ENCODE results near the gene PEX11G. TPM values are rescaled to one million over a fixed set of nuclear protein-coding genes. Genes with fewer than 3 reads are reported as not detected.

PEX11G gene
- polyA plus RNA-seq, 1 donor from 2014 or later, result 1.3 TPM

GRCh38 chr19:7516333-7516732, 27.5 kb upstream of the PEX11G start:
- H3K9ac ChIP-seq (ENCODE audit: low read length), result peak overlapping the region; percentile 92
- H3K36me3 ChIP-seq (ENCODE audit: insufficient read depth, low read length), result no peaks in the 10 kb centered on the region
- H3K27me3 ChIP-seq (ENCODE audit: insufficient read depth, low read depth, low read length), result no peaks in the 10 kb centered on the region
- no peaks in the 10 kb centered on the region for H4K20me1 ChIP-seq (ENCODE audit: insufficient read depth)
- H3K9me3 ChIP-seq (ENCODE audit: low read length), result no peaks in the 10 kb centered on the region
- no peak for TF ChIP-seq SMC3 (conservative IDR thresholded peaks at IDR 0.05; ENCODE audit: poor library complexity)
- TF ChIP-seq TAF1 (IDR thresholded peaks at IDR 0.05; ENCODE audit: low read depth), result no peak
- no peak for TF ChIP-seq RAD21 (conservative IDR thresholded peaks at IDR 0.05)
- H3K4me2 ChIP-seq (ENCODE audit: low read length), result peak overlapping the region; percentile 84
- H2AFZ ChIP-seq (ENCODE audit: low read depth, low read length), result peak overlapping the region; percentile 38
- peaks cover 22% of the 10 kb centered on the region for H3K79me2 ChIP-seq (replicated peaks; ENCODE audit: insufficient read depth, low read length)
- H3F3A ChIP-seq (ENCODE audit: insufficient read depth, low read length, poor library complexity, severe bottlenecking), result no peaks in the 10 kb centered on the region
- no peaks in the 10 kb centered on the region for H3K9me2 ChIP-seq (ENCODE audit: insufficient read depth, low read length)
- H3K4me3 ChIP-seq (ENCODE audit: low read length), result peak overlapping the region; percentile 93
- peak overlapping the region; percentile 77 for H3K27ac ChIP-seq (ENCODE audit: low read length)

DNA sequence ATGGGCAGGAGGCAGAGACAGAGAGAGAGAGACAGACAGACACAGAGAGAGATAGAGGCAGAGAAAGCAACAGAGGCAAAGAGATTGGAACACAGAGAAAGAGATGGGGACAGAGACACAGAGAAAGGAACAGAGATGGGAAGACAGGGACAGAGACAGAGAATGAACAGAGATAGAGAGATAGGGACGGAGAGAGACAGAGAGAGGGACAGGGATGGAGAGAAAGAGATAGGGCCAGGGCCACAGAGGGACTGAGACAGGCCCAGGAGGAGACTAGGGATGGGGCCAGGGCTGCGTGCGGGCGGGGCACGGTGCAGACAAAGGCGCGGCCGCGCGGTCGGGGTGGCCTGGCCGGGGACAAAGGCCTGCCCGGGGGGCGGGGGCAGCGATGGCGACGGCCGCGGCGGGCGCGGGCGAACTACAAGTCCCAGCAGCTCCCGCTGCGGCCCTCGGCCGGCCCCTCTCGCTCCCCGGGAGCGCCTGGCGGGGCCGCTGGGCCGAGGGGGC, 26.9 kb upstream of the PEX11G start, which contains the start of gene ZNF358:
Gene ZNF358 (plus strand): TSS at position 459 of the 507 bp plus-strand sequence. CDS start 3,140 bp downstream, outside the sequence.
- Histone ChIP-seq H3K4me2 (ENCODE audit: low read length) (peak within 1 kb of the TSS; percentile 84), H3K9ac (ENCODE audit: low read length) (peak within 1 kb of the TSS; percentile 92), H3K9me2 (ENCODE audit: insufficient read depth, low read length) (no peaks in the 10 kb centered on the region), H3K27me3 (ENCODE audit: insufficient read depth, low read depth, low read length) (no peaks in the 10 kb centered on the region), H3F3A (ENCODE audit: insufficient read depth, low read length, poor library complexity, severe bottlenecking) (no peaks in the 10 kb centered on the region), H3K4me3 (ENCODE audit: low read length) (peak within 1 kb of the TSS; percentile 93), H3K79me2 (replicated peaks; ENCODE audit: insufficient read depth, low read length) (peaks cover 22% of the 10 kb centered on the region), H3K9me3 (ENCODE audit: low read length) (no peaks in the 10 kb centered on the region), H2AFZ (ENCODE audit: low read depth, low read length) (peak within 1 kb of the TSS; percentile 98), H4K20me1 (ENCODE audit: insufficient read depth) (no peaks in the 10 kb centered on the region), H3K27ac (ENCODE audit: low read length) (peak within 1 kb of the TSS; percentile 83), H3K36me3 (ENCODE audit: insufficient read depth, low read length) (no peaks in the 10 kb centered on the region)
- TF ChIP-seq MXI1 (conservative IDR thresholded peaks at IDR 0.05; ENCODE audit: poor library complexity, severe bottlenecking), result peak; percentile 22
- TF ChIP-seq POLR2AphosphoS5 (IDR thresholded peaks at IDR 0.05), result no peak
- peak; percentile 18 for TF ChIP-seq EP300 (conservative IDR thresholded peaks at IDR 0.05; ENCODE audit: poor library complexity, severe bottlenecking)

GRCh38 chr19:7515110-7515644, 26.3 kb upstream of the PEX11G start:
- Histone ChIP-seq H3K9me3 (ENCODE audit: low read length) (no peaks in the 10 kb centered on the region), H3F3A (ENCODE audit: insufficient read depth, low read length, poor library complexity, severe bottlenecking) (no peaks in the 10 kb centered on the region), H3K9me2 (ENCODE audit: insufficient read depth, low read length) (no peaks in the 10 kb centered on the region), H3K9ac (ENCODE audit: low read length) (peak overlapping the region; percentile 90), H2AFZ (ENCODE audit: low read depth, low read length) (peak overlapping the region; percentile 98), H4K20me1 (ENCODE audit: insufficient read depth) (no peaks in the 10 kb centered on the region), H3K4me2 (ENCODE audit: low read length) (peak overlapping the region; percentile 82), H3K27me3 (ENCODE audit: insufficient read depth, low read depth, low read length) (no peaks in the 10 kb centered on the region), H3K36me3 (ENCODE audit: insufficient read depth, low read length) (no peaks in the 10 kb centered on the region), H3K27ac (ENCODE audit: low read length) (peak overlapping the region; percentile 83), H3K79me2 (replicated peaks; ENCODE audit: insufficient read depth, low read length) (peaks cover 22% of the 10 kb centered on the region), H3K4me3 (ENCODE audit: low read length) (peak overlapping the region; percentile 65)
- TF ChIP-seq POLR2AphosphoS5 (IDR thresholded peaks at IDR 0.05), result no peak
- no peak for TF ChIP-seq RAD21 (conservative IDR thresholded peaks at IDR 0.05)
- TF ChIP-seq, protein P1, sequence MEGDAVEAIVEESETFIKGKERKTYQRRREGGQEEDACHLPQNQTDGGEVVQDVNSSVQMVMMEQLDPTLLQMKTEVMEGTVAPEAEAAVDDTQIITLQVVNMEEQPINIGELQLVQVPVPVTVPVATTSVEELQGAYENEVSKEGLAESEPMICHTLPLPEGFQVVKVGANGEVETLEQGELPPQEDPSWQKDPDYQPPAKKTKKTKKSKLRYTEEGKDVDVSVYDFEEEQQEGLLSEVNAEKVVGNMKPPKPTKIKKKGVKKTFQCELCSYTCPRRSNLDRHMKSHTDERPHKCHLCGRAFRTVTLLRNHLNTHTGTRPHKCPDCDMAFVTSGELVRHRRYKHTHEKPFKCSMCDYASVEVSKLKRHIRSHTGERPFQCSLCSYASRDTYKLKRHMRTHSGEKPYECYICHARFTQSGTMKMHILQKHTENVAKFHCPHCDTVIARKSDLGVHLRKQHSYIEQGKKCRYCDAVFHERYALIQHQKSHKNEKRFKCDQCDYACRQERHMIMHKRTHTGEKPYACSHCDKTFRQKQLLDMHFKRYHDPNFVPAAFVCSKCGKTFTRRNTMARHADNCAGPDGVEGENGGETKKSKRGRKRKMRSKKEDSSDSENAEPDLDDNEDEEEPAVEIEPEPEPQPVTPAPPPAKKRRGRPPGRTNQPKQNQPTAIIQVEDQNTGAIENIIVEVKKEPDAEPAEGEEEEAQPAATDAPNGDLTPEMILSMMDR (IDR thresholded peaks at IDR 0.05; ENCODE audit: poor library complexity, severe bottlenecking), result no peak
- TF ChIP-seq MXI1 (conservative IDR thresholded peaks at IDR 0.05; ENCODE audit: poor library complexity, severe bottlenecking), result no peak
- no peak for TF ChIP-seq EP300 (conservative IDR thresholded peaks at IDR 0.05; ENCODE audit: poor library complexity, severe bottlenecking)
- TF ChIP-seq TAF1 (IDR thresholded peaks at IDR 0.05; ENCODE audit: low read depth), result no peak
- no peak for TF ChIP-seq EZH2 (IDR thresholded peaks at IDR 0.05; ENCODE audit: borderline replicate concordance, insufficient read depth, low read length, poor library complexity, severe bottlenecking)
- TF ChIP-seq SMC3 (conservative IDR thresholded peaks at IDR 0.05; ENCODE audit: poor library complexity), result no peak
- TF ChIP-seq REST (IDR thresholded peaks at IDR 0.05; ENCODE audit: borderline replicate concordance), result no peak
